GM19193 (cell line): Measurements from ENCODE around the gene TSPY8.
"Not testable (repeated sequence)": the region's sequence is repeated elsewhere in the genome, so short reads cannot be mapped to it uniquely, and the experiment has no call there.

Experiments
- POLR2A ChIP-seq: IDR thresholded peaks from 4 replicates; pipeline ENCODE4 v1.6.1; 2011; ENCODE audit not compliant: insufficient read depth, insufficient read length; ENCODE audit errors: extremely low read depth

Gene TSPY8

GRCh38 chrY:9357497-9357896 lies at the start of gene TSPY8:
Gene TSPY8 (plus strand): TSS chrY:9357797. CDS start chrY:9357843, 46 bp downstream.
- not testable (repeated sequence) for TF ChIP-seq POLR2A

- TF ChIP-seq POLR2A = no peak
These were observed 36.6 kb upstream of the TSPY8 start for GRCh38 chrY:9320996-9321395.

GRCh38 chrY:9337164-9337563 lies 20.4 kb upstream of the TSPY8 start, which contains the start of gene TSPY4:
Gene TSPY4 (plus strand): TSS chrY:9337464. CDS start chrY:9337510, 46 bp downstream.
- not testable (repeated sequence) for TF ChIP-seq POLR2A

GRCh38 chrY:9398121-9398520 lies 40.5 kb downstream of the TSPY8 start, which contains the start of gene TSPY3:
Gene TSPY3 (plus strand): TSS chrY:9398421. CDS start chrY:9398467, 46 bp downstream.
- not testable (repeated sequence) for TF ChIP-seq POLR2A
